Measurements from ENCODE around the gene DHRS7B. TPM values are rescaled to one million over a fixed set of nuclear protein-coding genes. Genes with fewer than 3 reads are reported as not detected.
"Not testable (repeated sequence)": the region's sequence is repeated elsewhere in the genome, so short reads cannot be mapped to it uniquely, and the experiment has no call there.

The DHRS7B gene
- total RNA-seq, 4 donors from 2014 or later = 42.8 to 64.1 (median 50.6) TPM

GRCh38 chr17:21218831-21219380 is 92.1 kb downstream of the DHRS7B start:
- DNase-seq (ENCODE audit: low spot score in 2 of 2) = no peak
- H3K36me3 ChIP-seq = peaks cover 4% of the 10 kb centered on the region
- H3K27ac ChIP-seq = no peak overlapping the region
- no peak for TF ChIP-seq CTCF (IDR thresholded peaks at IDR 0.05)
- TF ChIP-seq POLR2A (IDR thresholded peaks at IDR 0.05) = no peak
- no peak for TF ChIP-seq EP300 (IDR thresholded peaks at IDR 0.05)
- no peak for TF ChIP-seq POLR2AphosphoS5 (IDR thresholded peaks at IDR 0.05)
- H3K27me3 ChIP-seq = no peaks in the 10 kb centered on the region
- peaks cover 15% of the 10 kb centered on the region for H3K4me1 ChIP-seq
- no peak overlapping the region for H3K4me3 ChIP-seq
- 63% methylated on average over 3 of the region's 3 CpGs for WGBS
- no peaks in the 10 kb centered on the region for H3K9me3 ChIP-seq

GRCh38 chr17:21223086-21223485 is 96.3 kb downstream of the DHRS7B start:
- H3K27me3 ChIP-seq = no peaks in the 10 kb centered on the region
- no peaks in the 10 kb centered on the region for H3K4me1 ChIP-seq
- H3K4me3 ChIP-seq = no peak overlapping the region
- no peak for DNase-seq (ENCODE audit: low spot score in 2 of 2)
- no peak overlapping the region for H3K27ac ChIP-seq
- WGBS = 96% methylated on average over 6 of the region's 6 CpGs
- H3K36me3 ChIP-seq = peaks cover 4% of the 10 kb centered on the region
- no peaks in the 10 kb centered on the region for H3K9me3 ChIP-seq
- TF ChIP-seq POLR2A (IDR thresholded peaks at IDR 0.05) (no peak), CTCF (IDR thresholded peaks at IDR 0.05) (no peak), EP300 (IDR thresholded peaks at IDR 0.05) (no peak), POLR2AphosphoS5 (IDR thresholded peaks at IDR 0.05) (no peak)

DNA sequence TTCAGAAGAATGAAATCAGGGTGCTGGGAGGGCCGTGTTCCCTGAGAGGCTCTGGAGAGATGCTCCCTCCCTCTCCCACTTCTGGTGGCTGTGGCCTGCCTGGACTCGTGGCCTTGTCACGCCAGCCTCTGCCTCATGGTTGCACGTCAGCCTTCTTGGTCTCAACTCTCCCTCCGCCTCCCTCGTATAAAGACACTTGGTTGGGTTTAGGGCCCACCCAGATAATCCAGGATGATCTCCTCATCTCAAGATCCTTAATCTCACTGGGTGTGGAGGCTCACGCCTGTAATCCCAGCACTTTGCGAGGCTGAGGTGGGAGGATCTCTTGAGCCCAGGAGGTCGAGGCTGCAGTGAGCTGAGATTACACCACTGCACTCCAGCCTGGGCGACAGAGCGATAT is 100.5 kb downstream of the DHRS7B start:
- not testable (repeated sequence) for H3K27ac ChIP-seq; H3K4me3 ChIP-seq; H3K9me3 ChIP-seq; H3K27me3 ChIP-seq; DNase-seq (ENCODE audit: low spot score in 2 of 2); H3K4me1 ChIP-seq; H3K36me3 ChIP-seq
- WGBS = 86% methylated on average over 11 of the region's 11 CpGs

- TF ChIP-seq CTCF (IDR thresholded peaks at IDR 0.05) (no peak), POLR2A (IDR thresholded peaks at IDR 0.05) (no peak), EP300 (IDR thresholded peaks at IDR 0.05) (no peak), POLR2AphosphoS5 (IDR thresholded peaks at IDR 0.05) (no peak)
- no peak for DNase-seq (ENCODE audit: low spot score in 2 of 2)
- H3K27ac ChIP-seq = no peak overlapping the region
These were observed 101.3 kb downstream of the DHRS7B start for GRCh38 chr17:21228111-21228510.

DNA sequence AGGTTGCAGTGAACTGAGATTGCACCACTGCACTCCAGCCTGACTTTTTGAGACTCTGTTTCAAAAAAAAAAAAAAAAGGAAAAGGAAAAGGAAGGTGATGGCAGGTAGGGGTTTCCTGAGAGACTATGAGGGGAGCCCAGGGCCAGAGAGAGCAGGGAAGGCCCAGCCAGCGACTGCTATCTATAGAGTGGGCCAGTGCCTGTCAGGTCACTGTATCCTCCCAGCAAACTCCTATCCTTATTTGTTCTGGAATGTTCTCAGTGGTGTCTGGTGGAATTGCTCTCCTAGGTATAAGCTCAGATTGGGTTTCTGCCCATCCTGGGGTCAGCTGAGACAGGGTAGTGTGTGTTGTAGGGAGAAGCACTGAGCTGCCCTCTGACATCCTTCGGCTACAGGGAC is 102.1 kb downstream of the DHRS7B start:
- 80% methylated on average over 2 of the region's 2 CpGs for WGBS
- H3K36me3 ChIP-seq = no peaks in the 10 kb centered on the region
- TF ChIP-seq CTCF (IDR thresholded peaks at IDR 0.05) = no peak
- no peak for TF ChIP-seq POLR2AphosphoS5 (IDR thresholded peaks at IDR 0.05)
- no peak for TF ChIP-seq EP300 (IDR thresholded peaks at IDR 0.05)
- TF ChIP-seq POLR2A (IDR thresholded peaks at IDR 0.05) = no peak
- no peak for DNase-seq (ENCODE audit: low spot score in 2 of 2)
- peaks cover 6% of the 10 kb centered on the region for H3K4me1 ChIP-seq
- H3K9me3 ChIP-seq = no peaks in the 10 kb centered on the region
- no peak overlapping the region for H3K27ac ChIP-seq
- no peaks in the 10 kb centered on the region for H3K27me3 ChIP-seq
- no peak overlapping the region for H3K4me3 ChIP-seq

More at GRCh38 chr17:21228111-21228510, 101.3 kb downstream of the DHRS7B start:
- no peaks in the 10 kb centered on the region for H3K27me3 ChIP-seq
- no peak overlapping the region for H3K4me3 ChIP-seq
- no peaks in the 10 kb centered on the region for H3K4me1 ChIP-seq
- H3K36me3 ChIP-seq = no peaks in the 10 kb centered on the region
- 14% methylated on average over 1 of the region's 4 CpGs for WGBS
- no peaks in the 10 kb centered on the region for H3K9me3 ChIP-seq

DNA sequence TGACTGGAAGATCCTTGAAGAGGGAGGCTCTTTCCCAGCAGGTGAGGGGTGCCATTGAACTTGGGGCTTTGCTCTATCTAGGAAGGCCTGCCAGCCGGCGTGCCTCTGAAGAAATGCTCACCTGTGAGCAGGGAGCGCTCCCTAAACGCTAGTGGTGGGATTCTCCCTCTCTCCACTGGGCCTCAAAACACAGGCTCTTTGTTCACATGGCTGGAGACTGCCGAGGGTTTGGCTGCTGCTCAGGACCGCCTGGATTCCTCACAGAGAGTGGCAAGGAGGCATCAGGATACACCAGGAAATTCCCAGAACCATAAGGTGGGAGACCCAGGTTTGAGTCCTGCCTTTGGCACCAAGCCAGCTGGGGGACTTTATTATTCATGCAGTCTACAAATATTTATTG is 104.8 kb downstream of the DHRS7B start:
- no peak overlapping the region for H3K27ac ChIP-seq
- peaks cover 14% of the 10 kb centered on the region for H3K4me1 ChIP-seq
- 63% methylated on average over 6 of the region's 6 CpGs for WGBS
- DNase-seq (ENCODE audit: low spot score in 2 of 2) = no peak
- H3K27me3 ChIP-seq = no peaks in the 10 kb centered on the region
- H3K9me3 ChIP-seq = no peaks in the 10 kb centered on the region
- TF ChIP-seq POLR2AphosphoS5 (IDR thresholded peaks at IDR 0.05) = no peak
- TF ChIP-seq CTCF (IDR thresholded peaks at IDR 0.05) = no peak
- TF ChIP-seq EP300 (IDR thresholded peaks at IDR 0.05) = no peak
- no peak for TF ChIP-seq POLR2A (IDR thresholded peaks at IDR 0.05)
- H3K4me3 ChIP-seq = no peak overlapping the region
- no peaks in the 10 kb centered on the region for H3K36me3 ChIP-seq

Measured in suprapubic skin (tissue), 4 donors.